Upper lobe of left lung (tissue), 6 donors: ENCODE measurements around the gene FSTL1. TPM values are rescaled to one million over a fixed set of nuclear protein-coding genes. Genes with fewer than 3 reads are reported as not detected.
"Not testable (repeated sequence)": the region's sequence is repeated elsewhere in the genome, so short reads cannot be mapped to it uniquely, and the experiment has no call there.

ENCODE experiments used
- ATAC-seq, 2 donors: fragments of 200-7000 bp; cut with Tn5 transposase; one replicate each; pipeline ENCODE4 v1.9.1; 2022; ENCODE audit warnings: mild to moderate bottlenecking in 2 of 2, moderate library complexity in 2 of 2; ENCODE audit not compliant: low FRiP score in 2 of 2
- DNase-seq, 2 donors: peaks; one replicate each; pipeline ENCODE4 v3.0.0-alpha.2; 2019 to 2020
- H3K27ac ChIP-seq, 4 donors: fragments of 200-600 bp; sonication (generic); one replicate each; pipeline ENCODE4 v1.5.1; 2016 to 2019
- H3K27me3 ChIP-seq, 4 donors: fragments of 200-600 bp; sonication (generic); one replicate each; pipeline ENCODE4 v1.5.1; 2017 to 2019
- H3K36me3 ChIP-seq, 4 donors: fragments of 200-600 bp; sonication (generic); one replicate each; pipeline ENCODE4 v1.5.1; 2016 to 2019
- H3K4me1 ChIP-seq, 4 donors: fragments of 200-600 bp; sonication (generic); one replicate each; pipeline ENCODE4 v1.5.1; 2018 to 2019
- H3K4me3 ChIP-seq, 4 donors: fragments of 200-600 bp; sonication (generic); one replicate each; pipeline ENCODE4 v1.5.1; 2017 to 2019; ENCODE audit warnings: mild to moderate bottlenecking in 2 of 4, moderate library complexity in 1 of 4
- H3K9me3 ChIP-seq, 4 donors: fragments of 200-600 bp; sonication (generic); one replicate each; pipeline ENCODE4 v1.5.1; 2018 to 2019
- CTCF ChIP-seq, 6 experiments: fragments of 450-650 bp in 4 of 6; fragments of 200-600 bp in 2 of 6; sonication (generic) in 2 of 6; IDR thresholded peaks; one replicate each; pipeline ENCODE4 v1.5.1; 2016 to 2019; ENCODE audit warnings: antibody characterized with exemption in 6 of 6
- EP300 ChIP-seq, 4 donors: sonication (generic); formaldehyde crosslinking; IDR thresholded peaks; one replicate each; pipeline ENCODE4 v1.5.1; 2017; ENCODE audit warnings: antibody characterized with exemption in 4 of 4, control low read depth in 2 of 4
- POLR2A ChIP-seq, 4 donors: fragments of 450-650 bp; IDR thresholded peaks; one replicate each; pipeline ENCODE4 v1.5.1; 2016 to 2017; ENCODE audit warnings: antibody characterized with exemption in 4 of 4, mild to moderate bottlenecking in 2 of 4
- POLR2AphosphoS5 ChIP-seq, 2 donors: sonication (generic); formaldehyde crosslinking; IDR thresholded peaks; one replicate each; pipeline ENCODE4 v1.5.1; 2017; ENCODE audit warnings: antibody characterized with exemption in 2 of 2
- WGBS, 2 donors: methylation state at CpG; one replicate each; pipeline ENCODE4 v1.1.5; 2017 to 2018; 5-methylcytosine and 5-hydroxymethylcytosine counted together
- total RNA-seq, 6 donors: library from RNA; depleted of rRNA in 4 of 6; stranded (reverse); fragments of >200 nt in 4 of 6; gene quantifications; one replicate each; pipeline versions ENCODE4 v1.1.0 to v1.2.1, GENCODE V29; 2016 to 2021
- donor health status: DM: no; HTN: no; CAD: no; lungs with moderate emphysema.
- donor health status: DM: no; HTN: yes; CAD: no; lungs with severe emphysema.

FSTL1 gene
- total RNA-seq, 6 donors from 2014 or later, result 35.6 to 480 (median 120) TPM

DNA sequence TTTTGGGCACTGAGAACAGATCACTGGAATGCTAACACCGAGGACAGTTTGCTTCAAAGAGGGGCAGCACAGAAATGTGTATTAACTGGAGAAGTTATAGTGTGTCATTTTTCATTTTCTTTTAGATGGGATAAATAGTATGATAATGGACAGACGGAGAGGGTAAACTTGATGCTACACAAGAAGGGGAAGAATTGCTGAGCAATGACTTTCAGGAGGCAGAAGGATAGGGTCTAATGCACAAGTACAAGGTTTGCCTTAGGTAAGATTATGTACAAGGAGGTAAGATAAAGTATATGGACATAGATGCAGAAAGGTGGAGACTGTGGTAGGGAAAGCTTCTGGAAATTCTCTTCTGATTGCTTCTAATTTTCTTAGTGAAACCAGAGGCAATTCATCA lies 69.3 kb downstream of the FSTL1 start:
- TF ChIP-seq EP300 (IDR thresholded peaks at IDR 0.05) (no peak), POLR2A (IDR thresholded peaks at IDR 0.05) (no peak), CTCF (IDR thresholded peaks at IDR 0.05) (no peak), POLR2AphosphoS5 (IDR thresholded peaks at IDR 0.05) (no peak)
- H3K27me3 ChIP-seq, result no peaks in the 10 kb centered on the region
- no peak for ATAC-seq
- H3K4me1 ChIP-seq, result no peaks in the 10 kb centered on the region
- H3K9me3 ChIP-seq, result no peaks in the 10 kb centered on the region
- no peak overlapping the region for H3K4me3 ChIP-seq
- H3K36me3 ChIP-seq, result no peaks in the 10 kb centered on the region
- no peak for DNase-seq
- 86% methylated on average over 2 of the region's 2 CpGs for WGBS, 2 donors
- H3K27ac ChIP-seq, result no peak overlapping the region

DNA sequence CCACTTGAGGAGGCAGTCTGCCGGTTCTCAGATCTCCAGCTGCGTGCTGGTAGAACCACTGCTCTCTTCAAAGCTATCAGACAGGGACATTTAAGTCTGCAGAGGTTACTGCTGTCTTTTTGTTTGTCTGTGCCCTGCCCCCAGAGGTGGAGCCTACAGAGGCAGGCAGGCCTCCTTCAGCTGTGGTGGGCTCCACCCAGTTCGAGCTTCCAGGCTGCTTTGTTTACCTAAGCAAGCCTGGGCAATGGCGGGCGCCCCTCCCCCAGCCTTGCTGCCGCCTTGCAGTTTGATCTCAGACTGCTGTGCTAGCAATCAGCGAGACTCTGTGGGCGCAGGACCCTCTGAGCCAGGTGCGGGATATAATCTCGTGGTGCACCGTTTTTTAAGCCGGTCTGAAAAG lies 72.8 kb downstream of the FSTL1 start:
- not testable (repeated sequence) for ATAC-seq, H3K27ac ChIP-seq, H3K4me3 ChIP-seq, H3K4me1 ChIP-seq, H3K36me3 ChIP-seq, DNase-seq, H3K27me3 ChIP-seq, H3K9me3 ChIP-seq
- whole genome bisulfite sequencing, 2 donors, result 80% methylated on average over 12 of the region's 12 CpGs; no CpG with 5 or more reads in 1 of the 2 donors

GRCh38 chr3:120370463-120370862 lies 80.3 kb downstream of the FSTL1 start:
- H3K27ac ChIP-seq, result no peak overlapping the region
- no peak overlapping the region for H3K4me3 ChIP-seq
- ATAC-seq (no peak), DNase-seq (no peak)
- no peaks in the 10 kb centered on the region for H3K9me3 ChIP-seq
- no peaks in the 10 kb centered on the region for H3K4me1 ChIP-seq
- TF ChIP-seq CTCF (IDR thresholded peaks at IDR 0.05) (no peak), EP300 (IDR thresholded peaks at IDR 0.05) (no peak), POLR2AphosphoS5 (IDR thresholded peaks at IDR 0.05) (no peak), POLR2A (IDR thresholded peaks at IDR 0.05) (no peak)
- no peaks in the 10 kb centered on the region for H3K27me3 ChIP-seq
- no peaks in the 10 kb centered on the region for H3K36me3 ChIP-seq

DNA sequence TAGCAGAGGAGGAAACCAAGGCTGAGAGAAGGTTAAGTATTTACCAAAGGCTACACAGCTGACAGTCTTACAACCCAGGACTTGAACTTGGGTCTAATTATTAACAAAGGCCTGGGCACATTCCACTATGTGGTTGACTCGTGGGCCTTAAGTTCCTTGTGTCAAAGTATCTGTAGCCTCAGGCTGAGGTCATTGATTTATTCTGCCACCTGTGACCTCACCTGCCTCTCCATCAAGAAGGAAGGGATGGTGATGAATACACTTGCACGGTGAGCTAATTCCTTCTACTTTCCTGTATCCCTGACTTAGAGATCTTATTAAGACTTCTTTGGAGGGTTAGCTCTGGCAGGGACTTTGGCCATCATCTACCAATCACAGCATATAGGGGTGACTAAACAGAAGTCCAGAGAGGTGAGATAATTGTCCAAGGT lies 81.7 kb downstream of the FSTL1 start:
- no peak overlapping the region for H3K4me3 ChIP-seq
- no peaks in the 10 kb centered on the region for H3K9me3 ChIP-seq
- 48 to 80% methylated on average over 2 of the region's 2 CpGs for WGBS, 2 donors
- DNase-seq (no peak), ATAC-seq (no peak)
- TF ChIP-seq CTCF (IDR thresholded peaks at IDR 0.05) (no peak), POLR2AphosphoS5 (IDR thresholded peaks at IDR 0.05) (no peak), POLR2A (IDR thresholded peaks at IDR 0.05) (no peak)
- H3K36me3 ChIP-seq, result no peaks in the 10 kb centered on the region
- H3K27me3 ChIP-seq, result no peaks in the 10 kb centered on the region
- H3K4me1 ChIP-seq, result no peaks in the 10 kb centered on the region
- H3K27ac ChIP-seq, result no peak overlapping the region

- H3K4me3 ChIP-seq, result no peak overlapping the region
- H3K9me3 ChIP-seq, result no peaks in the 10 kb centered on the region
- no peaks in the 10 kb centered on the region for H3K27me3 ChIP-seq
- no peaks in the 10 kb centered on the region for H3K36me3 ChIP-seq
- DNase-seq, result no peak
- ATAC-seq, result no peak
- no peak overlapping the region for H3K27ac ChIP-seq
- 74 to 76% methylated on average over 3 of the region's 3 CpGs for WGBS, 2 donors
- H3K4me1 ChIP-seq, result no peaks in the 10 kb centered on the region
- TF ChIP-seq POLR2A (IDR thresholded peaks at IDR 0.05) (no peak), POLR2AphosphoS5 (IDR thresholded peaks at IDR 0.05) (no peak), CTCF (IDR thresholded peaks at IDR 0.05) (no peak), EP300 (IDR thresholded peaks at IDR 0.05) (no peak)
Observed at GRCh38 chr3:120368172-120368571, 82.6 kb downstream of the FSTL1 start.
